Ascending aorta (tissue), 2 donors: ENCODE measurements around the gene PPARD. TPM values are rescaled to one million over a fixed set of nuclear protein-coding genes. Genes with fewer than 3 reads are reported as not detected.

Experiments
- DNase-seq, 2 donors: peaks; one replicate each; pipeline ENCODE4 v3.0.0-alpha.2; 2019; ENCODE audit warnings: low spot score in 2 of 2
- H3K27ac ChIP-seq, 2 donors: fragments of 200-600 bp; sonication (generic); one replicate each; pipeline ENCODE4 v1.5.1; 2016 to 2017; ENCODE audit warnings: mild to moderate bottlenecking in 1 of 2
- H3K27me3 ChIP-seq: fragments of 200-600 bp; sonication (generic); one replicate; pipeline ENCODE4 v1.5.1; 2017
- H3K36me3 ChIP-seq, 2 donors: fragments of 200-600 bp; sonication (generic); one replicate each; pipeline ENCODE4 v1.5.1; 2016
- H3K4me1 ChIP-seq, 2 donors: fragments of 200-600 bp; sonication (generic); one replicate each; pipeline ENCODE4 v1.5.1; 2016 to 2017; ENCODE audit warnings: mild to moderate bottlenecking in 1 of 2
- H3K4me3 ChIP-seq, 2 donors: fragments of 200-600 bp; sonication (generic); one replicate each; pipeline ENCODE4 v1.5.1; 2016 to 2017; ENCODE audit warnings: mild to moderate bottlenecking in 1 of 2
- H3K9me3 ChIP-seq, 2 donors: fragments of 200-600 bp; sonication (generic); one replicate each; pipeline ENCODE4 v1.5.1; 2016
- CTCF ChIP-seq, 3 experiments: fragments of 200-600 bp in 2 of 3; fragments of 450-650 bp in 1 of 3; sonication (generic) in 2 of 3; IDR thresholded peaks; one replicate each; pipeline ENCODE4 v1.5.1; 2016 to 2019; ENCODE audit warnings: antibody characterized with exemption in 3 of 3, mild to moderate bottlenecking in 1 of 3, moderate library complexity in 1 of 3
- intact Hi-C: fragments of 100-400 bp; cut with DNase I; formaldehyde crosslinking; loops from one replicate; pipeline ENCODE4 v1.15.1; 2023
- total RNA-seq: library from RNA; depleted of rRNA; stranded (reverse); fragments of >200 nt; gene quantifications from one replicate; pipeline ENCODE4 v1.1.0, GENCODE V29; 2016

PPARD gene
- total RNA-seq, 1 donor from 2014 or later: 21.1 TPM

GRCh38 chr6:35400111-35400510, 57.8 kb downstream of the PPARD start:
- no peak overlapping the region for H3K27ac ChIP-seq
- H3K36me3 ChIP-seq: no peaks in the 10 kb centered on the region
- no peaks in the 10 kb centered on the region for H3K27me3 ChIP-seq
- no peak overlapping the region for H3K4me3 ChIP-seq
- DNase-seq: no peak
- no peaks in the 10 kb centered on the region for H3K9me3 ChIP-seq
- no peak for TF ChIP-seq CTCF (IDR thresholded peaks at IDR 0.05)
- H3K4me1 ChIP-seq: no peaks in the 10 kb centered on the region
- intact Hi-C loops: no loop called here

- Histone ChIP-seq H3K27me3 (no peaks in the 10 kb centered on the region), H3K27ac (no peak overlapping the region), H3K4me1 (no peaks in the 10 kb centered on the region), H3K4me3 (no peak overlapping the region), H3K36me3 (no peaks in the 10 kb centered on the region), H3K9me3 (no peaks in the 10 kb centered on the region)
- intact Hi-C loops: no loop called here
- no peak for DNase-seq
- TF ChIP-seq CTCF (IDR thresholded peaks at IDR 0.05): no peak
Measured at GRCh38 chr6:35400901-35401311, 58.5 kb downstream of the PPARD start.

- no peak for TF ChIP-seq CTCF (IDR thresholded peaks at IDR 0.05)
- DNase-seq: no peak
- intact Hi-C loops: no loop called here
- Histone ChIP-seq H3K9me3 (no peaks in the 10 kb centered on the region), H3K36me3 (no peaks in the 10 kb centered on the region), H3K27ac (no peak overlapping the region), H3K4me1 (no peaks in the 10 kb centered on the region), H3K4me3 (no peak overlapping the region), H3K27me3 (no peaks in the 10 kb centered on the region)
Measured at GRCh38 chr6:35401514-35401913, 59.2 kb downstream of the PPARD start.

- Histone ChIP-seq H3K4me3 (no peak overlapping the region), H3K9me3 (no peaks in the 10 kb centered on the region), H3K36me3 (no peaks in the 10 kb centered on the region), H3K27me3 (no peaks in the 10 kb centered on the region), H3K27ac (no peak overlapping the region), H3K4me1 (no peaks in the 10 kb centered on the region)
- no peak for TF ChIP-seq CTCF (IDR thresholded peaks at IDR 0.05)
- intact Hi-C loops: no loop called here
- no peak for DNase-seq
Measured at GRCh38 chr6:35402136-35402855, 59.9 kb downstream of the PPARD start.

- H3K36me3 ChIP-seq: no peaks in the 10 kb centered on the region
- no peak for TF ChIP-seq CTCF (IDR thresholded peaks at IDR 0.05)
- intact Hi-C loops: no loop called here
Measured at GRCh38 chr6:35402856-35403191, 60.5 kb downstream of the PPARD start.

More at GRCh38 chr6:35402856-35403191, 60.5 kb downstream of the PPARD start:
- Histone ChIP-seq H3K27me3 (no peaks in the 10 kb centered on the region), H3K9me3 (no peaks in the 10 kb centered on the region), H3K27ac (no peak overlapping the region), H3K4me3 (no peak overlapping the region), H3K4me1 (no peaks in the 10 kb centered on the region)
- no peak for DNase-seq
